WTC11 (cell line): ENCODE data around the gene HACD3.

Experiments used
- CTCF ChIP-seq: fragments of 200-600 bp; IDR thresholded peaks from 2 replicates; pipeline ENCODE4 v1.8.0; 2022; ENCODE audit warnings: antibody characterized with exemption
- E2F1 ChIP-seq: sonication (generic); formaldehyde crosslinking; IDR thresholded peaks from 2 replicates; pipeline ENCODE4 v1.8.0; 2022; ENCODE audit warnings: mild to moderate bottlenecking, missing genetic modification reagents
- E2F4 ChIP-seq: sonication (generic); formaldehyde crosslinking; IDR thresholded peaks from 2 replicates; pipeline ENCODE4 v1.8.1; 2022; ENCODE audit warnings: low read depth, mild to moderate bottlenecking, moderate library complexity, missing genetic modification reagents, borderline replicate concordance
- GABPB1 ChIP-seq: sonication (generic); formaldehyde crosslinking; IDR thresholded peaks from 2 replicates; pipeline ENCODE4 v1.8.1; 2023; ENCODE audit warnings: mild to moderate bottlenecking, missing genetic modification reagents
- JUN ChIP-seq: sonication (generic); formaldehyde crosslinking; IDR thresholded peaks from 2 replicates; pipeline ENCODE4 v1.8.0; 2023; ENCODE audit warnings: mild to moderate bottlenecking, missing genetic modification reagents
- SMAD4 ChIP-seq: sonication (generic); formaldehyde crosslinking; IDR thresholded peaks from 2 replicates; pipeline ENCODE4 v1.8.0; 2022; ENCODE audit warnings: mild to moderate bottlenecking, missing genetic modification reagents
- TEAD1 ChIP-seq: sonication (generic); formaldehyde crosslinking; IDR thresholded peaks from 2 replicates; pipeline ENCODE4 v1.8.0; 2022; ENCODE audit warnings: mild to moderate bottlenecking, missing genetic modification reagents
- ZNF396 ChIP-seq: fragments of 250-450 bp; sonication (Bioruptor Pico); IDR thresholded peaks from 2 replicates; pipeline ENCODE4 v1.8.0; 2021; ENCODE audit warnings: mild to moderate bottlenecking, moderate library complexity, borderline replicate concordance
- ZNF423 ChIP-seq: fragments of 250-450 bp; sonication (Bioruptor Pico); IDR thresholded peaks from 2 replicates; pipeline ENCODE4 v2.1.2; 2022; ENCODE audit warnings: mild to moderate bottlenecking, moderate library complexity
- TF ChIP-seq, protein P1 (sequence below): sonication (generic); formaldehyde crosslinking; IDR thresholded peaks from 2 replicates; pipeline ENCODE4 v1.8.1; 2023; ENCODE audit warnings: mild to moderate bottlenecking, missing genetic modification reagents
- TF ChIP-seq, protein P2 (sequence below): sonication (generic); formaldehyde crosslinking; conservative IDR thresholded peaks from 2 replicates; pipeline ENCODE4 v1.8.1; 2022; ENCODE audit warnings: mild to moderate bottlenecking, missing genetic modification reagents
- TF ChIP-seq, protein P3 (sequence below): sonication (generic); formaldehyde crosslinking; IDR thresholded peaks from 2 replicates; pipeline ENCODE4 v1.8.1; 2022; ENCODE audit warnings: missing genetic modification reagents, borderline replicate concordance
- TF ChIP-seq, protein P4 (sequence below): sonication (generic); formaldehyde crosslinking; IDR thresholded peaks from 2 replicates; pipeline ENCODE4 v1.8.0; 2023; ENCODE audit warnings: mild to moderate bottlenecking, missing genetic modification reagents

DNA sequence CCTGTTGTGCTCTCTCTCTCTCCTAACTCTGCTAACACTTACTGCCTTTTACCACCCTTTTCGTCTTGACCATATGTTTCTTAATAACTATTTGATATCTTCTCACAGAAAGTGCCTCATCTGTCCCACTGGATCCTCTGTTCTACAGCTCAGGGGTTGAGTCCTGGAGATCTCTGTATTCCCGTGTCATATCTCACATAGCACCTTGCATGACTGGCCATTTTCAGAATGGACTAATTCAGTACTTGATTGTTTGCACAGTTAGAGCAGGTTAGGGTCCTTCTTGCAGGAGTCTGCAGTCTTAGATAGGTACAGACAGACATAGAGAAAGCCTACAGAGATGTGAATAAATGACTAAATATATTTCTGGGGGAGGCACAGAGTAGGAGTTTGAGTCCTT, 20.9 kb downstream of the HACD3 start:
- TF ChIP-seq CTCF = no peak
- TF ChIP-seq JUN (CRISPR knock-in tag) = no peak
- TF ChIP-seq E2F4 (CRISPR knock-in tag) = no peak
- TF ChIP-seq TEAD1 (CRISPR knock-in tag) = no peak
- TF ChIP-seq E2F1 (CRISPR knock-in tag) = no peak
- TF ChIP-seq, protein P1, sequence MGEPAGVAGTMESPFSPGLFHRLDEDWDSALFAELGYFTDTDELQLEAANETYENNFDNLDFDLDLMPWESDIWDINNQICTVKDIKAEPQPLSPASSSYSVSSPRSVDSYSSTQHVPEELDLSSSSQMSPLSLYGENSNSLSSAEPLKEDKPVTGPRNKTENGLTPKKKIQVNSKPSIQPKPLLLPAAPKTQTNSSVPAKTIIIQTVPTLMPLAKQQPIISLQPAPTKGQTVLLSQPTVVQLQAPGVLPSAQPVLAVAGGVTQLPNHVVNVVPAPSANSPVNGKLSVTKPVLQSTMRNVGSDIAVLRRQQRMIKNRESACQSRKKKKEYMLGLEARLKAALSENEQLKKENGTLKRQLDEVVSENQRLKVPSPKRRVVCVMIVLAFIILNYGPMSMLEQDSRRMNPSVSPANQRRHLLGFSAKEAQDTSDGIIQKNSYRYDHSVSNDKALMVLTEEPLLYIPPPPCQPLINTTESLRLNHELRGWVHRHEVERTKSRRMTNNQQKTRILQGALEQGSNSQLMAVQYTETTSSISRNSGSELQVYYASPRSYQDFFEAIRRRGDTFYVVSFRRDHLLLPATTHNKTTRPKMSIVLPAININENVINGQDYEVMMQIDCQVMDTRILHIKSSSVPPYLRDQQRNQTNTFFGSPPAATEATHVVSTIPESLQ (CRISPR knock-in tag) = no peak
- TF ChIP-seq ZNF396 (CRISPR knock-in tag) = no peak
- no peak for TF ChIP-seq SMAD4 (CRISPR knock-in tag)
- TF ChIP-seq, protein P2, sequence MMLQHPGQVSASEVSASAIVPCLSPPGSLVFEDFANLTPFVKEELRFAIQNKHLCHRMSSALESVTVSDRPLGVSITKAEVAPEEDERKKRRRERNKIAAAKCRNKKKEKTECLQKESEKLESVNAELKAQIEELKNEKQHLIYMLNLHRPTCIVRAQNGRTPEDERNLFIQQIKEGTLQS (CRISPR knock-in tag) = no peak
- TF ChIP-seq ZNF423 (CRISPR knock-in tag) = no peak
- TF ChIP-seq, protein P3, sequence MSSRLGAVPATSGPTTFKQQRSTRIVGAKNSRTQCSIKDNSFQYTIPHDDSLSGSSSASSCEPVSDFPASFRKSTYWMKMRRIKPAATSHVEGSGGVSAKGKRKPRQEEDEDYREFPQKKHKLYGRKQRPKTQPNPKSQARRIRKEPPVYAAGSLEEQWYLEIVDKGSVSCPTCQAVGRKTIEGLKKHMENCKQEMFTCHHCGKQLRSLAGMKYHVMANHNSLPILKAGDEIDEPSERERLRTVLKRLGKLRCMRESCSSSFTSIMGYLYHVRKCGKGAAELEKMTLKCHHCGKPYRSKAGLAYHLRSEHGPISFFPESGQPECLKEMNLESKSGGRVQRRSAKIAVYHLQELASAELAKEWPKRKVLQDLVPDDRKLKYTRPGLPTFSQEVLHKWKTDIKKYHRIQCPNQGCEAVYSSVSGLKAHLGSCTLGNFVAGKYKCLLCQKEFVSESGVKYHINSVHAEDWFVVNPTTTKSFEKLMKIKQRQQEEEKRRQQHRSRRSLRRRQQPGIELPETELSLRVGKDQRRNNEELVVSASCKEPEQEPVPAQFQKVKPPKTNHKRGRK (CRISPR knock-in tag) = no peak
- TF ChIP-seq GABPB1 = no peak
- TF ChIP-seq, protein P4, sequence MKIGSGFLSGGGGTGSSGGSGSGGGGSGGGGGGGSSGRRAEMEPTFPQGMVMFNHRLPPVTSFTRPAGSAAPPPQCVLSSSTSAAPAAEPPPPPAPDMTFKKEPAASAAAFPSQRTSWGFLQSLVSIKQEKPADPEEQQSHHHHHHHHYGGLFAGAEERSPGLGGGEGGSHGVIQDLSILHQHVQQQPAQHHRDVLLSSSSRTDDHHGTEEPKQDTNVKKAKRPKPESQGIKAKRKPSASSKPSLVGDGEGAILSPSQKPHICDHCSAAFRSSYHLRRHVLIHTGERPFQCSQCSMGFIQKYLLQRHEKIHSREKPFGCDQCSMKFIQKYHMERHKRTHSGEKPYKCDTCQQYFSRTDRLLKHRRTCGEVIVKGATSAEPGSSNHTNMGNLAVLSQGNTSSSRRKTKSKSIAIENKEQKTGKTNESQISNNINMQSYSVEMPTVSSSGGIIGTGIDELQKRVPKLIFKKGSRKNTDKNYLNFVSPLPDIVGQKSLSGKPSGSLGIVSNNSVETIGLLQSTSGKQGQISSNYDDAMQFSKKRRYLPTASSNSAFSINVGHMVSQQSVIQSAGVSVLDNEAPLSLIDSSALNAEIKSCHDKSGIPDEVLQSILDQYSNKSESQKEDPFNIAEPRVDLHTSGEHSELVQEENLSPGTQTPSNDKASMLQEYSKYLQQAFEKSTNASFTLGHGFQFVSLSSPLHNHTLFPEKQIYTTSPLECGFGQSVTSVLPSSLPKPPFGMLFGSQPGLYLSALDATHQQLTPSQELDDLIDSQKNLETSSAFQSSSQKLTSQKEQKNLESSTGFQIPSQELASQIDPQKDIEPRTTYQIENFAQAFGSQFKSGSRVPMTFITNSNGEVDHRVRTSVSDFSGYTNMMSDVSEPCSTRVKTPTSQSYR = no peak
